GM23338 (cell line): Measurements from ENCODE around the gene LOXL1.

ENCODE experiments used
- CTCF ChIP-seq, 2 experiments: fragments of 200-600 bp in 1 of 2; sonication (generic) in 1 of 2; conservative IDR thresholded peaks; 2 replicates each; pipeline versions ENCODE4 v1.5.1 to v1.6.1; 2016 to 2017; ENCODE audit warnings: antibody characterized with exemption in 2 of 2, low read depth in 2 of 2, mild to moderate bottlenecking in 2 of 2, moderate library complexity in 1 of 2
- EZH2 ChIP-seq: fragments of 200-600 bp; sonication (generic); IDR thresholded peaks from one replicate; pipeline ENCODE4 v1.8.0; 2017; ENCODE audit warnings: antibody characterized with exemption, mild to moderate bottlenecking, low read depth; ENCODE audit not compliant: unreplicated experiment
- EZH2phosphoT487 ChIP-seq: fragments of 200-600 bp; sonication (generic); IDR thresholded peaks from one replicate; pipeline ENCODE4 v1.8.1; 2018; ENCODE audit warnings: antibody characterized with exemption; ENCODE audit not compliant: unreplicated experiment
- POLR2AphosphoS5 ChIP-seq: IDR thresholded peaks from 2 replicates; pipeline ENCODE4 v1.6.1; 2016; ENCODE audit warnings: antibody characterized with exemption, low read depth
- STAT1 ChIP-seq: IDR thresholded peaks from one replicate; pipeline ENCODE4 v1.6.1; 2016; ENCODE audit warnings: antibody characterized with exemption; ENCODE audit not compliant: unreplicated experiment

DNA sequence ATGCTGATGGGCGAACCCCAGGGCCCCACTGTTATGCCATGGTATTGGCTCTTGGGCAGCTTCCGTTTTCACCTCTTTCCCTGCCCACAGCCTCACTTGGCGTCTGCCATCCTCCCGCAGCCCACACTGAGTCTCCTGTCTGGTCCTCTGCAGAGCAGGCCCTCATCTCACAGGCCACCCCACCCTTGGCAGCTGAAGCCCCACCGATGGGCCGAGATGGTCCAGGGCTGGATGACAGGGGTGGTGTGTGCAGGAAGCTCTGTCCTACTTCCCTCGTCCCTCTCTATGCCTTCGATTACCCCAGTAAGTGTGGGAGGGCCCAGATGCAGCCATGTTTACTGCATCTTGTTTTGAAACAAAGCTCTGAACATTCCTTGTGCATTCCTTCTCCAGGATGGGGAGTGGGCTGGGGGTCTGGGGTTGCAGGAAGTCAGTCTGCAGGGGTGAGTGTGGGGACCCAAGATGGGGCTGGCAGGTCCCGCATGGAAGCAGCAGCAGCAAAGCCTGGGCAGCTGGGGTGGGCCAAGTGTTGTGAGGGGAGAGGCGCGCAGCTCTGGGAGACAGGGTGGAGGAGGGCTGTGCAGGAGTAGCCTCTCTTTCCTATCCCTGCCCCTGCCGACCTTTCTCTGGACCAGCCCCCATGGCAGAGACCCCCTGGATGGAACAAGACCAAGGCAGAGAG is 32.0 kb upstream of the LOXL1 start:
- no peak for TF ChIP-seq CTCF (conservative IDR thresholded peaks at IDR 0.05; ENCODE audit: low read depth in 2 of 2)
- no peak for TF ChIP-seq EZH2
- no peak for TF ChIP-seq POLR2AphosphoS5
- TF ChIP-seq EZH2phosphoT487, result no peak
- TF ChIP-seq STAT1, result no peak
